ENCODE data around the gene NUP54.

Gene NUP54

GRCh38 chr4:76116821-76117220 is 31.4 kb downstream of the NUP54 start:
- Histone ChIP-seq H3K4me1 (no peaks in the 10 kb centered on the region), H3K9me3 (ENCODE audit: control insufficient read depth, low read length) (no peaks in the 10 kb centered on the region), H3K4me3 (ENCODE audit: low read depth, low read length) (no peak overlapping the region), H3K9ac (no peak overlapping the region), H2AFZ (no peak overlapping the region), H3K27me3 (ENCODE audit: control insufficient read depth, insufficient read depth, low read length) (no peaks in the 10 kb centered on the region), H3K36me3 (ENCODE audit: control insufficient read depth, insufficient read depth, low read length) (no peaks in the 10 kb centered on the region), H3K79me2 (no peaks in the 10 kb centered on the region), H3K4me2 (ENCODE audit: low read length) (no peak overlapping the region), H3K27ac (no peak overlapping the region)
- TF ChIP-seq CTCF (IDR thresholded peaks at IDR 0.05), result no peak

- H3K4me1 ChIP-seq, result no peaks in the 10 kb centered on the region
- H3K9me3 ChIP-seq (ENCODE audit: control insufficient read depth, low read length), result no peaks in the 10 kb centered on the region
- H3K4me2 ChIP-seq (ENCODE audit: low read length), result no peak overlapping the region
- H3K27me3 ChIP-seq (ENCODE audit: control insufficient read depth, insufficient read depth, low read length), result no peaks in the 10 kb centered on the region
- no peak overlapping the region for H3K4me3 ChIP-seq (ENCODE audit: low read depth, low read length)
- no peaks in the 10 kb centered on the region for H3K36me3 ChIP-seq (ENCODE audit: control insufficient read depth, insufficient read depth, low read length)
- no peak overlapping the region for H3K9ac ChIP-seq
- H3K27ac ChIP-seq, result no peak overlapping the region
- no peaks in the 10 kb centered on the region for H3K79me2 ChIP-seq
- no peak overlapping the region for H2AFZ ChIP-seq
- no peak for TF ChIP-seq CTCF (IDR thresholded peaks at IDR 0.05)
Measured at GRCh38 chr4:76108467-76109181, 39.6 kb downstream of the NUP54 start.

- Histone ChIP-seq H3K79me2 (no peaks in the 10 kb centered on the region), H3K9ac (no peak overlapping the region), H2AFZ (no peak overlapping the region), H3K36me3 (ENCODE audit: control insufficient read depth, insufficient read depth, low read length) (no peaks in the 10 kb centered on the region), H3K4me3 (ENCODE audit: low read depth, low read length) (no peak overlapping the region), H3K4me1 (no peaks in the 10 kb centered on the region), H3K27ac (no peak overlapping the region), H3K4me2 (ENCODE audit: low read length) (no peak overlapping the region), H3K9me3 (ENCODE audit: control insufficient read depth, low read length) (no peaks in the 10 kb centered on the region), H3K27me3 (ENCODE audit: control insufficient read depth, insufficient read depth, low read length) (no peaks in the 10 kb centered on the region)
- TF ChIP-seq CTCF (IDR thresholded peaks at IDR 0.05), result no peak
Measured at GRCh38 chr4:76106442-76106841, 41.8 kb downstream of the NUP54 start.

- Histone ChIP-seq H3K36me3 (ENCODE audit: control insufficient read depth, insufficient read depth, low read length) (no peaks in the 10 kb centered on the region), H3K9me3 (ENCODE audit: control insufficient read depth, low read length) (no peaks in the 10 kb centered on the region), H3K4me2 (ENCODE audit: low read length) (no peak overlapping the region), H3K79me2 (no peaks in the 10 kb centered on the region), H3K4me3 (ENCODE audit: low read depth, low read length) (no peak overlapping the region), H3K27ac (no peak overlapping the region), H2AFZ (no peak overlapping the region), H3K4me1 (no peaks in the 10 kb centered on the region), H3K27me3 (ENCODE audit: control insufficient read depth, insufficient read depth, low read length) (no peaks in the 10 kb centered on the region), H3K9ac (no peak overlapping the region)
- no peak for TF ChIP-seq CTCF (IDR thresholded peaks at IDR 0.05)
Measured at GRCh38 chr4:76105652-76106051, 42.5 kb downstream of the NUP54 start.

- no peak overlapping the region for H3K4me3 ChIP-seq (ENCODE audit: low read depth, low read length)
- no peaks in the 10 kb centered on the region for H3K9me3 ChIP-seq (ENCODE audit: control insufficient read depth, low read length)
- H2AFZ ChIP-seq, result no peak overlapping the region
- no peaks in the 10 kb centered on the region for H3K27me3 ChIP-seq (ENCODE audit: control insufficient read depth, insufficient read depth, low read length)
- H3K79me2 ChIP-seq, result no peaks in the 10 kb centered on the region
- no peaks in the 10 kb centered on the region for H3K4me1 ChIP-seq
- no peaks in the 10 kb centered on the region for H3K36me3 ChIP-seq (ENCODE audit: control insufficient read depth, insufficient read depth, low read length)
- no peak overlapping the region for H3K4me2 ChIP-seq (ENCODE audit: low read length)
- no peak overlapping the region for H3K27ac ChIP-seq
- no peak for TF ChIP-seq CTCF (IDR thresholded peaks at IDR 0.05)
- H3K9ac ChIP-seq, result no peak overlapping the region
Measured at GRCh38 chr4:76096076-76096475, 52.1 kb downstream of the NUP54 start.
